Peyer's patch (tissue), 4 donors: ENCODE data around the gene YAP1. TPM values are rescaled to one million over a fixed set of nuclear protein-coding genes. Genes with fewer than 3 reads are reported as not detected.

Experiments
- DNase-seq, 3 donors: peaks; one replicate each; pipeline ENCODE4 v3.0.0-alpha.2; 2017 to 2019
- H3K27ac ChIP-seq, 4 donors: fragments of 200-600 bp; sonication (generic); one replicate each; pipeline ENCODE4 v1.5.1; 2016 to 2019
- H3K27me3 ChIP-seq, 2 donors: fragments of 200-600 bp; sonication (generic); one replicate each; pipeline ENCODE4 v1.5.1; 2019
- H3K36me3 ChIP-seq, 3 donors: fragments of 200-600 bp; sonication (generic); one replicate each; pipeline ENCODE4 v1.5.1; 2016 to 2019
- H3K4me1 ChIP-seq, 4 donors: fragments of 200-600 bp; sonication (generic); one replicate each; pipeline ENCODE4 v1.5.1; 2016 to 2019
- H3K4me3 ChIP-seq, 4 donors: fragments of 200-600 bp; sonication (generic); 1 replicate in 3 of 4; 2 replicates in 1 of 4; pipeline ENCODE4 v1.5.1; 2016 to 2019; ENCODE audit warnings: mild to moderate bottlenecking in 1 of 4
- H3K9me3 ChIP-seq, 4 donors: fragments of 200-600 bp; sonication (generic); one replicate each; pipeline ENCODE4 v1.5.1; 2016 to 2019; ENCODE audit warnings: mild to moderate bottlenecking in 1 of 4
- POLR2A ChIP-seq, 2 donors: fragments of 450-650 bp; IDR thresholded peaks; one replicate each; pipeline ENCODE4 v1.5.1; 2017; ENCODE audit warnings: antibody characterized with exemption in 2 of 2, mild to moderate bottlenecking in 2 of 2, moderate library complexity in 2 of 2
- total RNA-seq, 4 donors: library from RNA; depleted of rRNA; stranded (reverse); fragments of >200 nt; gene quantifications; one replicate each; pipeline ENCODE4 v1.1.0, GENCODE V29; 2016
- TF ChIP-seq, protein P1 (sequence below), 6 experiments: fragments of 450-650 bp in 4 of 6; fragments of 200-600 bp in 2 of 6; sonication (generic) in 1 of 6; IDR thresholded peaks; one replicate each; pipeline ENCODE4 v1.5.1; 2017 to 2019; ENCODE audit warnings: antibody characterized with exemption in 6 of 6, mild to moderate bottlenecking in 3 of 6, moderate library complexity in 1 of 6

Gene YAP1
- total RNA-seq, 4 donors from 2014 or later, result 99.8 to 163 (median 133) TPM

- TF ChIP-seq, protein P1, sequence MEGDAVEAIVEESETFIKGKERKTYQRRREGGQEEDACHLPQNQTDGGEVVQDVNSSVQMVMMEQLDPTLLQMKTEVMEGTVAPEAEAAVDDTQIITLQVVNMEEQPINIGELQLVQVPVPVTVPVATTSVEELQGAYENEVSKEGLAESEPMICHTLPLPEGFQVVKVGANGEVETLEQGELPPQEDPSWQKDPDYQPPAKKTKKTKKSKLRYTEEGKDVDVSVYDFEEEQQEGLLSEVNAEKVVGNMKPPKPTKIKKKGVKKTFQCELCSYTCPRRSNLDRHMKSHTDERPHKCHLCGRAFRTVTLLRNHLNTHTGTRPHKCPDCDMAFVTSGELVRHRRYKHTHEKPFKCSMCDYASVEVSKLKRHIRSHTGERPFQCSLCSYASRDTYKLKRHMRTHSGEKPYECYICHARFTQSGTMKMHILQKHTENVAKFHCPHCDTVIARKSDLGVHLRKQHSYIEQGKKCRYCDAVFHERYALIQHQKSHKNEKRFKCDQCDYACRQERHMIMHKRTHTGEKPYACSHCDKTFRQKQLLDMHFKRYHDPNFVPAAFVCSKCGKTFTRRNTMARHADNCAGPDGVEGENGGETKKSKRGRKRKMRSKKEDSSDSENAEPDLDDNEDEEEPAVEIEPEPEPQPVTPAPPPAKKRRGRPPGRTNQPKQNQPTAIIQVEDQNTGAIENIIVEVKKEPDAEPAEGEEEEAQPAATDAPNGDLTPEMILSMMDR (IDR thresholded peaks at IDR 0.05), result no peak
- TF ChIP-seq POLR2A (IDR thresholded peaks at IDR 0.05), result no peak
- Histone ChIP-seq H3K27ac (no peak overlapping the region), H3K4me1 (peaks cover 0 to 16% (median 0%) of the 10 kb centered on the region in 4 donors), H3K36me3 (peaks cover 0 to 4% (median 0%) of the 10 kb centered on the region in 3 donors), H3K9me3 (no peaks in the 10 kb centered on the region), H3K27me3 (no peaks in the 10 kb centered on the region), H3K4me3 (no peak overlapping the region)
- DNase-seq, result no peak
Observed at GRCh38 chr11:102158164-102158735, 48.0 kb downstream of the YAP1 start.

GRCh38 chr11:102163368-102163767 lies 53.1 kb downstream of the YAP1 start:
- TF ChIP-seq, protein P1 (IDR thresholded peaks at IDR 0.05), result no peak
- TF ChIP-seq POLR2A (IDR thresholded peaks at IDR 0.05), result no peak
- Histone ChIP-seq H3K4me1 (no peaks in the 10 kb centered on the region), H3K9me3 (no peaks in the 10 kb centered on the region), H3K36me3 (peaks cover 0 to 4% (median 0%) of the 10 kb centered on the region in 3 donors), H3K4me3 (no peak overlapping the region), H3K27me3 (no peaks in the 10 kb centered on the region), H3K27ac (no peak overlapping the region)
- DNase-seq, result no peak

GRCh38 chr11:102166175-102167064 lies 56.2 kb downstream of the YAP1 start:
- Histone ChIP-seq H3K27me3 (no peaks in the 10 kb centered on the region), H3K9me3 (no peaks in the 10 kb centered on the region), H3K27ac (no peak overlapping the region), H3K4me1 (peaks cover 0 to 5% (median 0%) of the 10 kb centered on the region in 4 donors), H3K36me3 (peaks cover 0 to 4% (median 0%) of the 10 kb centered on the region in 3 donors), H3K4me3 (no peak overlapping the region)
- TF ChIP-seq POLR2A (IDR thresholded peaks at IDR 0.05), result no peak
- TF ChIP-seq, protein P1 (IDR thresholded peaks at IDR 0.05), result no peak
- DNase-seq, result no peak

DNA sequence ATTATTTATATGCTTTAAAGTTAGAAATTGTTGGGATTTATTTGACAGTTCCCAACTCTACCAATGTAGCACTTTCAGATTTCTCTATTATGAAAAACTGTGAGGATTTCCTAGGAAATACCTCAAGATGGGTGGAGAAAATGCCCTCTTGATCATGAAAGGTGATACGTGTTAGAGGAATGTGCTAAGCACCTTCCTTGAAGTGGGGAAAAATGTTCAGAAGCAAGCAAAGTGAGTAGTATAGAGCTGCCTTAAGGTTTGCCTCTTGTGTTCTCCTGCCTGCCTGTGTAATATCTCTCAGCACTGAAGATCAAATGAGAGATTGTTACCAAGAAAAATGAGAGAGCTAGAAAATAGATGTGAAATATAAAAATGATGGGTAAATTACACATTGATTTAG lies 58.2 kb downstream of the YAP1 start:
- no peaks in the 10 kb centered on the region for H3K36me3 ChIP-seq
- no peak for DNase-seq
- no peak overlapping the region for H3K27ac ChIP-seq
- H3K4me1 ChIP-seq, result peaks cover 0 to 5% (median 0%) of the 10 kb centered on the region in 4 donors
- no peaks in the 10 kb centered on the region for H3K9me3 ChIP-seq
- TF ChIP-seq POLR2A (IDR thresholded peaks at IDR 0.05), result no peak
- TF ChIP-seq, protein P1 (IDR thresholded peaks at IDR 0.05), result no peak
- H3K4me3 ChIP-seq, result no peak overlapping the region
- no peaks in the 10 kb centered on the region for H3K27me3 ChIP-seq

DNA sequence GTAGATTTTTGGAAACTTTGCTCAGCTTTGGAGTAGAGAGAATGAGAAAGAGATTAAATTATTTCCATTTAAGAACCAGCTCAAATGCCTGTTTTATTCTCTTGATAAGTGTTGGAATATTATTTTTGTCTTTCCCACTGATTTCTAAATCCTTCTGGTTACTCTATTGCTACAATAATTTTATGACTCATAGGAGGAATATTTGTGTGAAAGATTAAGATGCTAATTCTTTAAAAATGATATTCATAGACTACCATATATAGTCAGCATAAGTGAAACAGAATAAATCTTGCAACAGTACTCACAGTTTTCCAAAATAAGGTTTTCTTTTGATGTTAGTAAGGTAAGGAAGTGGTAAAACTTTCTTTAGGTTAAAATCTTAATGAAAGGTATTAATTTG lies 60.9 kb downstream of the YAP1 start:
- Histone ChIP-seq H3K27ac (peak overlapping the region in 2 of 4 donors; percentile 5 to 23), H3K4me3 (no peak overlapping the region)

More for the DNA sequence above, 60.9 kb downstream of the YAP1 start:
- no peak for DNase-seq
- peaks cover 0 to 5% (median 0%) of the 10 kb centered on the region in 4 donors for H3K4me1 ChIP-seq
- no peaks in the 10 kb centered on the region for H3K27me3 ChIP-seq
- no peak for TF ChIP-seq POLR2A (IDR thresholded peaks at IDR 0.05)
- TF ChIP-seq, protein P1 (IDR thresholded peaks at IDR 0.05), result no peak
- peaks cover 0 to 4% (median 0%) of the 10 kb centered on the region in 3 donors for H3K36me3 ChIP-seq
- no peaks in the 10 kb centered on the region for H3K9me3 ChIP-seq
